H7 (cell line): ENCODE data around the gene CRELD2. TPM values are rescaled to one million over a fixed set of nuclear protein-coding genes. Genes with fewer than 3 reads are reported as not detected.
"Not testable (repeated sequence)": the region's sequence is repeated elsewhere in the genome, so short reads cannot be mapped to it uniquely, and the experiment has no call there.

ENCODE experiments used
- DNase-seq: peaks from one replicate; pipeline ENCODE4 v3.0.0; 2012
- H3K27me3 ChIP-seq: 2 replicates; pipeline ENCODE4 v1.6.0; 2011; ENCODE audit warnings: mild to moderate bottlenecking, low read length; ENCODE audit not compliant: control insufficient read depth, insufficient read depth
- H3K36me3 ChIP-seq: replicated peaks from 2 replicates; pipeline ENCODE4 v1.5.1; 2011; ENCODE audit warnings: low read length; ENCODE audit not compliant: control insufficient read depth, insufficient read depth
- H3K4me3 ChIP-seq: 2 replicates; pipeline ENCODE4 v1.5.1; 2011; ENCODE audit warnings: low read depth, mild to moderate bottlenecking, control low read depth, low read length, moderate library complexity; ENCODE audit not compliant: insufficient read depth
- total RNA-seq: library from RNA; depleted of rRNA; stranded (reverse); fragments of >200 nt; shearing (Covaris generic); gene quantifications from 2 replicates; pipeline ENCODE4 v1.2.3, GENCODE V29; 2014

The CRELD2 gene
- total RNA-seq, 1 experiment from 2014 or later = 45.6 TPM

GRCh38 chr22:49937758-49938564 lies 19.5 kb downstream of the CRELD2 start:
- H3K27me3 ChIP-seq = no peaks in the 10 kb centered on the region
- no peaks in the 10 kb centered on the region for H3K36me3 ChIP-seq
- DNase-seq = peak; percentile 46

GRCh38 chr22:49938565-49939136 lies 20.2 kb downstream of the CRELD2 start:
- Histone ChIP-seq H3K27me3 (no peaks in the 10 kb centered on the region), H3K4me3 (no peak overlapping the region), H3K36me3 (no peaks in the 10 kb centered on the region)
- DNase-seq = no peak

More at GRCh38 chr22:49937758-49938564, 19.5 kb downstream of the CRELD2 start:
- no peak overlapping the region for H3K4me3 ChIP-seq

GRCh38 chr22:49941507-49942316 lies 23.3 kb downstream of the CRELD2 start:
- no peaks in the 10 kb centered on the region for H3K27me3 ChIP-seq
- no peaks in the 10 kb centered on the region for H3K36me3 ChIP-seq
- no peak overlapping the region for H3K4me3 ChIP-seq
- no peak for DNase-seq

- Histone ChIP-seq H3K4me3 (no peak overlapping the region), H3K27me3 (no peaks in the 10 kb centered on the region), H3K36me3 (no peaks in the 10 kb centered on the region)
- DNase-seq = peak; percentile 79
Measured at GRCh38 chr22:49942565-49943404, 24.4 kb downstream of the CRELD2 start.

- Histone ChIP-seq H3K27me3 (no peaks in the 10 kb centered on the region), H3K36me3 (no peaks in the 10 kb centered on the region), H3K4me3 (no peak overlapping the region)
- DNase-seq = no peak
Measured at GRCh38 chr22:49943405-49943765, 25.0 kb downstream of the CRELD2 start.

GRCh38 chr22:49943771-49944398 lies 25.5 kb downstream of the CRELD2 start:
- no peak for DNase-seq
- no peaks in the 10 kb centered on the region for H3K36me3 ChIP-seq
- H3K4me3 ChIP-seq = no peak overlapping the region
- H3K27me3 ChIP-seq = no peaks in the 10 kb centered on the region

GRCh38 chr22:49944399-49944891 lies 26.0 kb downstream of the CRELD2 start:
- DNase-seq = no peak
- Histone ChIP-seq H3K27me3 (no peaks in the 10 kb centered on the region), H3K4me3 (no peak overlapping the region), H3K36me3 (no peaks in the 10 kb centered on the region)

GRCh38 chr22:49945042-49945794 lies 26.8 kb downstream of the CRELD2 start:
- not testable (repeated sequence) for H3K36me3 ChIP-seq, H3K4me3 ChIP-seq, DNase-seq, H3K27me3 ChIP-seq

- H3K36me3 ChIP-seq = no peaks in the 10 kb centered on the region
- H3K4me3 ChIP-seq = no peak overlapping the region
- H3K27me3 ChIP-seq = no peaks in the 10 kb centered on the region
- DNase-seq = peak; percentile 82
Measured at GRCh38 chr22:49946612-49947295, 28.3 kb downstream of the CRELD2 start.

GRCh38 chr22:49947296-49947622 lies 28.8 kb downstream of the CRELD2 start:
- Histone ChIP-seq H3K27me3 (no peaks in the 10 kb centered on the region), H3K36me3 (no peaks in the 10 kb centered on the region), H3K4me3 (no peak overlapping the region)
- DNase-seq = no peak

GRCh38 chr22:49948116-49948957 lies 29.9 kb downstream of the CRELD2 start:
- H3K4me3 ChIP-seq = no peak overlapping the region
- H3K27me3 ChIP-seq = no peaks in the 10 kb centered on the region
- no peaks in the 10 kb centered on the region for H3K36me3 ChIP-seq
- DNase-seq = no peak
